GM21390 (cell line): ENCODE measurements around the gene IGFBP3.
"Not testable (repeated sequence)": the region's sequence is repeated elsewhere in the genome, so short reads cannot be mapped to it uniquely, and the experiment has no call there.

Experiments
- ATAC-seq: cut with Tn5 transposase; IDR thresholded peaks from one replicate; pipeline ENCODE4 v1.9.1; 2021; ENCODE audit not compliant: unreplicated experiment

IGFBP3 gene

GRCh38 chr7:45920502-45921380, at the start of gene IGFBP3:
TSS of gene IGFBP3 (minus strand) at chr7:45921272. CDS start at chr7:45921140, 132 bp downstream.
- no peak for ATAC-seq

DNA sequence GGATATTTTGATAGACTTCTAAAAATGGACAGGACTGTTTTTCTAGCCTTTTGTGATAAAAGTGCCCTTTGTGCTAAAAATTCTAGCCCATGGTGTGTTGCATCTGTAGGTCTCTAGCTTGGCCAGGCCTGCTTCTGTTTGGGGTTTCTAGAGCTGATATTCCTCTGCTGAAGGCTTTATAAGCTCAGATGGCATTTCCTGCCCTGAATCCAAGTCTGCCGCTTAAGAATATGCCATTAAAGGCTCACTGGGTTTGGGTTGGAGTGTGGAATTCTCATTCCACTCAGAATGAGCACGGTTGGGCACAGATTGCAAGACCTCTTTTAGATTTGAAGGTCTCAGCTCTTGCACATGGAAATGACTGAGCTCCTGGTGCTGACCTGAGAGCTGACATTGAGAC, 49.4 kb upstream of the IGFBP3 start:
- ATAC-seq = no peak

DNA sequence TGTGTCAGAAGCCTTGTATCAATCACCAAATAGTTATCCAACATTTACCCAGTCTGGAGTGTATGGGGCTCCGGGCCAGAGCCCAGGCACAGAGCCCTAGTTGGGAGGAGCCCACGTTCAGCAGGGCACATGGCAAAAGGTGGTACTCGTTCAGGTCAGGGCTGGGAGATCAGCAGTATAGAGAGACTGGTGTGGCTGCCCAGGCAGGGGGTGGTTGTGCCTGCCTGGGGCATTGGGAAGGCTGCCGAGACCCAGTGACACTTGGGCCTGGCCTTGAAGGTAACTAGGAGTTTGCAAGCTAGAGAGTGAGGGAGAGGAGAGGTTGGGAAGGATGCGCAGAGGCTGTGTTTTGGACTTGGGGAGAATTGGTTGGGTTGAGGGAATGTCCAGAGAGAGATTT, 48.9 kb upstream of the IGFBP3 start:
- ATAC-seq = no peak

DNA sequence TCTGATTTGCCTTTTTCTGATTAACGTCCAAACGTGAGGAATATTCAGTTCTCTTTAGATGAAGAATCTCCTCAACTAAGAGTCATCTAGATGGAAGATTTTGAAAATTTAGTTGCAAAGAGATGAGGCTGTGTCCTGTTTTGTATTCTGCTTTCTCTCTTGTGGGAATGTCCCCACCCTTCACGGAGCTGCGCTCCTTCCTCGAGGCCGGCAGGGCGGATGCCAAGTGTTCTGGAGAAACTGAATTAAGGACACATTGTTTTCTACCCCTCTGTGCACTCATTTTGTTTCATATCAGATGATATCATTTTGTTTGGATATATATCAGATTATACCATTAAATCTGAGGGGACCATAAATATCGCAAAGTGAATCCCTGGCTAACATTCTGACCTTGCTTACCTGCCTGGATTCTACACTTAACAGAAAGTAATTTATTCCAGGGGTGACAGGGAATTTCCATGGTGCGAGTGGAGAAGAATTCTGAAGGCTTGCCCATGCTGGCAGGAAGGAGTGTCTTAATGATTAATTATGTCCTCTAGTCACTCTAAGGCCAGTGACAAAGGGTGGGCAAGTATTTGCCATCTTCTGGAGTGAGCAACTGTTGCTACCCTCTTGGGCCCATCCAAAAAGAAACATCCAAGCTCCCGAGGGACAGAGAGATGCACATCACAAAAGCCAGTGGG, 47.9 kb upstream of the IGFBP3 start:
- no peak for ATAC-seq

DNA sequence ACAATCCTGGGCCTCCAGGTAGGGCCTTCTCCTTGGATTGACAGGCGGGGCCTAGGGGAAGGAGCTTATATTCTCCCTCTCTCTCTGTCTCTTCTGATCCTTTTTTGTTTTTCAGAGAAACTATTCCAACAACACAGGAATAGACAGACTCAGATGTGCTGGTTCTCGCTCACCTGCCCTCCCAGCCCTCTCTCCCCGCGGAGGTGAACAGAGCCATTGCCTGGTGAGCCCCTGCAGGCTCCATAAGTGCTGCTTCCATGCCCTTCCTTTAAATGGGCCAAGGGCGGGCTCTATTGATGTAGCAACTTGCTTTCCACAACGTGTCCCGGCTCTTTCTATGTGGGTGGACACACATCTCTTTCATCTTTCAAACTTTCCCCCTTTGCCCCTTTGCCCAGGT, 47.2 kb upstream of the IGFBP3 start:
- no peak for ATAC-seq

DNA sequence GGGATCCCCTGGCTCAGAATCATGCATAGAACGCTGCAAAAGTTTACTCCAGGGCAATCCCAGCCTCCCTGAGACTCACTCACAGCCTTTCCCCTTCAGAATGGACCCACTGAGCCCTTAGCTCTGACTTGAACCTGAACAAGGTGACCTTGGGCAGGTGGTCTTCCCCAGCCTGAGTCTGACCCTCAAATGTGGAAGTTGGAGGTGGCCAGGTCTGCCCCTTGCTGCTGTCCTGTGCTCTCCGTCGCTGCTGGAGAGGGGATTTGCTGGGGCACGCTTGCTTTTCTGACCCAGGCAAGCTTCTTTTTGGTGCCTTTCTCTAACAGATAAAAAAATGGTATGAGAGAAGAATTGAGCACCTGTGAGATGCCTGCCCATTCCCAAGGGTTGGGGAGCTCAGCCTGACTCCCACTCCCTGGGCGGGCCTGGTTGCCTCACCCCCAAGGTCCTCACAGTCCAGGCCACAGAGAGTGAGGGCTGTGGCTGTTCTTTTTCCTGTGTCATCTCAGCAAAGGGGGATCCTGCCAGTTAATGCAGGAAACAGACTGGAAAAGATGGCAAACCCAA, 46.6 kb upstream of the IGFBP3 start:
- ATAC-seq = no peak

GRCh38 chr7:45962861-45963260, 41.8 kb upstream of the IGFBP3 start:
- no peak for ATAC-seq

DNA sequence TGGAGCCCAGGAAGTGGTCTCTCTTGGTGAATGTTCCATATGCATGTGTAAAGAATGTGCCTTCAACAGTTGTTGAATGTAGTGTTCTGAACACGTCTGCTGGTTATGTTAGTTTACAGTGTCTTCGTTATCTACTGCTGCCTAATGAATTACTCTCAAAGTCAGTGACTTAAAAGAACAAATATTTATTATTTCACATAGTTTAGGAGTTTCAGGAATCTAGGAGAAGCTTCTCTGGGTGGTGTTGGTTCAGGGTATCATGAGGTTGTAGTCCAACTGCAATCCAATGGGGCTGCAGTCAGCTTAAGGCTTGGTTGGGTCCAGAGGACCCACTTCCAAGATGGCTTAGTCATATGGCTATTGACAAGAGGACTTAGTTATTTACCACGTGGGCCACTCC, 36.6 kb upstream of the IGFBP3 start:
- no peak for ATAC-seq

- no peak for ATAC-seq
These were observed 34.2 kb upstream of the IGFBP3 start for GRCh38 chr7:45955286-45955685.

DNA sequence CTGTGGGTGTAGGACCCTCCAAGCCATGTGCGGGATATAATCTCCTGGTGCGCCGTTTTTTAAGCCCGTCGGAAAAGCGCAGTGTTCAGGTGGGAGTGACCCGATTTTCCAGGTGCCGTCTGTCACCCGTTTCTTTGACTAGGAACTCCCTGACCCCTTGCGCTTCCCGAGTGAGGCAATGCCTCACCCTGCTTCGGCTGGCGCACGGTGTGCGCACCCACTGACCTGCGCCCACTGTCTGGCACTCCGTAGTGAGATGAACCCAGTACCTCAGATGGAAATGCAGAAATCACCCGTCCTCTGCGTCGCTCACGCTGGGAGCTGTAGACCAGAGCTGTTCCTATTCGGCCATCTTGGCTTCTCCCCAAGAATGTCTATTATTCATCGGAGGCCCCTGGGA, 32.0 kb upstream of the IGFBP3 start:
- not testable (repeated sequence) for ATAC-seq

DNA sequence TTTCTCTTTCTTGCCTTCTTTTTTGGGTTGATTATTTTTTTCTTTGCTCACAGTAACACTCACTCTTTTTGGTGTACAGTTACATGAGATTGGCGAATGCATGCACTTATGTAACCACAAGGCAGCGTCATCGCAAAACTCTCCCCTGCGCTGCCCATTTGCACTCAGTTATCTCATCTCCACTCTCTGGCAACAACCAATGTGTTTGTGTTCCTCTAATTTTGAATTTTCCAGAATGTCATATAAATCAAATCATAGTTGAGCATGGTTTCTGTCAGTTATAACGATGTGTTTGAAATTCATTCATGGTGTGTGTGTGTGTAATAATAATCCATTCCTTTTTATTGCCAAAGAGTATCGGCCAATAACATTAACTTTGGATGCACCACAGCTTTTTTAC, 23.0 kb upstream of the IGFBP3 start:
- no peak for ATAC-seq

DNA sequence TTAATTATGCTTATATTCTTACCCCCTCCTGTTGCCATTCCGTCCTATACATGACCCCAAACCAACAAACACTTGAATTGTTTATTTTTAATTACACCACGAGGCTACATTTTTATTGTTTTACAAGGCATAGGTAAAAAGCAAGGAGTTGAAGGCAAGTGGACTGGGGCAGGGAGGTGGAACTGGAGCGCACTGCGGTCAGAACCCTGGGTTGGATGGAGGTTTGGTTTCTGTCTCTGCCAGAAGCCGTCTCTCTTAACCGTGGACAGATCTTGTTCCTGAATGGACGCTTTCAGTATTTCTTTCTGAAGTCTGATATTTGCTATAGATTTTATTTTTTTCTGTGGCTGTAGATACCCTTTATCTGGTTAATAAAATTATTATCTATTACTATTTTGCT, 19.9 kb upstream of the IGFBP3 start:
- no peak for ATAC-seq

DNA sequence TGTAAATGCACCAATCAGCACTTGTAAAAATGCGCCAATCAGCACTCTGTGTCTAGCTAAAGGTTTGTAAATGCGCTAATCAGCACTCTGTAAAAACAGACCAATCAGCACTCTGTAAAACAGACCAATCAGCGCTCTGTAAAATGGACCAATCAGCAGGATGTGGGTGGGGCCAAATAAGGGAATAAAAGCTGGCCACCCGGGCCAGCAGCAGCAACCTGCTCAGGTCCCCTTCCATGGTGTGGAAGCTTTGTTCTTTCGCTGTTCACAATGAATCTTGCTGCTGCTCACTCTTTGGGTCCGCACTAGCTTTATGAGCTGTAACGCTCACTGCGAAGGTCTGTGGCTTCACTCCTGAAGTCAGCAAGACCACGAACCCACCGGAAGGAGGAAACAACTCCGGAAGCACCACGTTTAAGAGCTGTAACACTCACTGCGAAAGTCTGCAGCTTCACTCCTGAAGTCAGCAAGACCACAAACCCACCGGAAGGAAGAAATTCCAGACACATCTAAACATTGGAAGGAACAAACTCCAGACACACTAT, 19.2 kb upstream of the IGFBP3 start:
- ATAC-seq = not testable (repeated sequence)

DNA sequence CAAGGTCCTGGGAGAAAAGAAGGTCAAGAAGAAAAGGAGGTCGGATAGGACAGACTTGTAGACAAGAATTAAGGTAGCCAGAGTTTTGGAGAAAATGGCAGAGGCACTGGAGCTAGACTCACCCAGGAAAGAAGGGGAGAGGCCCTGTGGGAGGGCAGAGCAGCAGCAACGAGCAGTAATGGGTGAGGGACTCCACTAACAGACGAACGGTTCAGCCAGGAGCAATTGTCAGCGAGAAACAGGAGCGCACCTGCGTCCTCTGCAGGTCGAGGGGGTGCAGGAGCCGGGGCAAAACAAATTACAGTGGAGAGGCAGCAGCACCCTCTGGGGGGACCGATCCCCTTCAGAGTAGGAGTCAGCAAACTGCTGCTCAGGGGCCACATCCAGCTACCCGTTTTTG, 18.5 kb upstream of the IGFBP3 start:
- ATAC-seq = no peak

GRCh38 chr7:45938626-45939302, 17.7 kb upstream of the IGFBP3 start:
- ATAC-seq = no peak

GRCh38 chr7:45937862-45938261, 16.8 kb upstream of the IGFBP3 start:
- no peak for ATAC-seq

DNA sequence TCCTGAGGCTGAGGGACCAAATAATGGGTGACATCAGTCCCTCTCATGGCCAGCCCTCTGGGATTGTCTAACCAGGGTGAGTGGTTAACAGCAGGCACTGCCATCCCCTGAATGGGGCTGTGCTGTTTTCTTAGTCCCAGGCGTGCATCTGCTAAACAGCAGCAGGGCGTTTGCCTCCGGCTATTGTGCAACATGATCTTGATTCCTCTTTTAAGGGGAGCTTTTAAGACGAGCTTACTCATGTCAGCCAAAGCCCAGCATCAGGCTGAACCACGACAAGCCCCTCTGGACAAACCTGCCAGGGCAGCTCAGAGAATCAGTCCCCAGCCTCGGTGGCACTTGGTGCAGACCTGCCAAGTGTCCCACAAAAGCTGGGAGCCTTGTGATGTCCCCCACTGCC, 16.2 kb upstream of the IGFBP3 start:
- no peak for ATAC-seq

DNA sequence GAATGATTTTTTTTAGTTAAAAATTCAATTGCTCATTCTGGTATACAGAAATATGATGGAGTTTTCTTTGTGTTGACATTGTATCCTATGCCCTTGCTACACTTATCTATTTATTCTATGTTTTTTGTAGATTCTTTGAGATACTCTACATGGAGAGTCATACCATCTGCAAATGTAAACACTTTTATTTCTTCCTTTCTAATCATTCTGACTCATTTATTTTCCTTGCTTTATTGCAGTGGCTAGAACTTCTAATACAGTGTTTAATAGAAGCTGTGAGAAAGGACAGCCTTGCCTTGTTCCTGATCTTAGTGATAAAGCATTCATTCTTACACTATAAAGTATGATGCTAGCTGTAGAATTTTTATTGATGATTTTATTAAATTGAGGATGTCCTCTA, 9.9 kb upstream of the IGFBP3 start:
- ATAC-seq = no peak

DNA sequence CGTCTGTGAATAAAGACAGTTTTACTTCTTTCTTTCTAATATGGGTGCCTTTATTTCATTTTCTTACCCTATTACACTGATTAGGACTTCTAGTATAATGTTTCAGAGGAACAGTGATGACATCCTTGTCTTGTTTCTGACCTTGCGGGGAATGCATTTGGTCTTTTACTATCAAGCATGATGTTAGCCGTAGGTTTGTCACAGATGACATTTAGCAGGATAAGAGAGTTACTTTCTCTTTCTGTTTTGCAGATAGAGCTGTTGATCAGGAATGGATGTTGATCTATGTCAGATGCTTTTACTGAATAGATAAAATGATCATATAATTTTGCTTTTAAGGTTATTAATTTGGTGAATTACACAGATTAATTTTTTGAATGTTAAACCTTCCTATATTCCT, 6.6 kb upstream of the IGFBP3 start:
- no peak for ATAC-seq

- no peak for ATAC-seq
These were observed 3.2 kb upstream of the IGFBP3 start for GRCh38 chr7:45924283-45924682.

GRCh38 chr7:45923818-45924217, 2.7 kb upstream of the IGFBP3 start:
- no peak for ATAC-seq
